Dermis microvascular lymphatic vessel endothelial cell (primary cell): ENCODE data around the gene TAAR8. TPM values are rescaled to one million over a fixed set of nuclear protein-coding genes. Genes with fewer than 3 reads are reported as not detected.
"Not testable (repeated sequence)": the region's sequence is repeated elsewhere in the genome, so short reads cannot be mapped to it uniquely, and the experiment has no call there.

ENCODE experiments used
- DNase-seq, 2 donors: peaks; one replicate each; pipeline versions ENCODE4 v3.0.0 to v3.0.0-alpha.2; 2010; ENCODE audit warnings: low read depth in 2 of 2
- total RNA-seq: library from RNA; depleted of rRNA; stranded (reverse); fragments of >200 nt; gene quantifications from 2 replicates; pipeline ENCODE4 v1.2.1, GENCODE V29; 2014

TAAR8 gene
- total RNA-seq, 1 donor from 2014 or later = not detected

DNA sequence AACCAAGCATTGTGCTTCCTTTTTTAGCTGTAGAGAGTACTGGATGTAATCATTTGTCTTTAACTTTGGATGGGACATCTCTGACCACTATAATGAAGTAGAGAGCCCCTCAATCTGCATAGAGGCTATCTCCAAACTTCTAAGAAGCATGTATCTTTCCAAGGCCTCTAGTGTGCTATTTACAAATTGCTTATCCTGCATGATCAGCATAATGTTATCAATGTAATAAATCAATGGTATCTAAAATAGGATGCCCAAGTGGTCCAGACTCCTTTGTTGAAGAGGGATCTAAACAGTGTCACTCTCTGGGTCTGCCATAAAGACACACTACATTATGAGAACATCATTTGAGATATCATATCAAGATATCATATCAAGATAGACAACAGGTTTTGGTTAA is 7.6 kb upstream of the TAAR8 start:
- no peak for DNase-seq

DNA sequence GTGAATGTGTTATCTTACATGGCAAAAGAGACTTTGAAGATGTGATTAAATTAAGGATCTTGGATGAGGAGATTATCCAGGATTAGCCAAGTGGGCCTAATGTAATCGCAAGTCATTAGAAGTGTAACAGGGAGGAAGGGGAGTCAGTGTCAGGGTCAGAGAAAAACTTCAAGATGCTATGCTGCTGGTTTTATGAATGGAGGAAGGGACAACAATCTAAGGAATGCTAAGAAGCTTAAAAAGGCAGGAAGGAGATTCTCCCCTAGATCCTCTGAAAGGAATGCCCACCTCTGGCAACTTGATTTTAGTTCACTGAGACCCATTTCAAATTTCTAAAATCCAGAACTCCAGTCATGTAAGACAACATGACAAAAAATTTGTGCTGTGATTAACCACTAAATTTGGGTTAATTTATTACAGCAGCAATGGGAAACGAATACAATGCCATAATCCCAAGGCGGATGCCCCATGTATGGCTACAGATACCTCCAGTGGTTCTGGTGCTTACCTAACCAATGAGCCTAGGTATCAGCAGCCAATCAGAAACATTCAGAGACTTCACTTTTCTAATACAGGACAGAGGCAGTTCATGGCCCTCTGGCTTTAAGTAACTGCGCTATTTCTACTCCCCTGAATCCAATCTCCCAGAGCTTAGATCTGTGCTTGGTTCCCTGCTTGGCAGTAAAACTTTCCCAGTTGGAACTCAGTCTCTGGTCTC is 3.6 kb upstream of the TAAR8 start:
- DNase-seq = no peak

DNA sequence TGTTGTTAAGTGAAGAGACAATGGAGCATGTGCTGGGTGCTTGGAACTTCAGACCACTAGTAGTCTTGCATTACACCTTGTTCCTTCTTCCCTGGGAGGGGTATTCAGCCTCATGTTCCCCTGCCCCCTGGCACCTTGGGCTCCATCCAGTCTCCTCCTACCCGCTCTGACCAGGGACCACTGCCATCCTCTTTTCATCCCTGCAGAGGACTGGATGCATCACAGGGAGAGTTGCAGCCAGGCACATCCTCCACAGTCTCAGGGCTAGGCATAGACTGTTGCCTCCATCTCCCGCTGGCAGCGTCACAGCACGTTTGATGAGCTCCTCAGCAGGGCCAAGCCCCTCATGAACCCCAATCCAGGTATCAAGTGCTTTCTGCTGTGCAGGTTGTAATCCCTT is 1.3 kb upstream of the TAAR8 start:
- DNase-seq = no peak

GRCh38 chr6:132560087-132560486 is 7.6 kb downstream of the TAAR8 start:
- DNase-seq = not testable (repeated sequence)

DNA sequence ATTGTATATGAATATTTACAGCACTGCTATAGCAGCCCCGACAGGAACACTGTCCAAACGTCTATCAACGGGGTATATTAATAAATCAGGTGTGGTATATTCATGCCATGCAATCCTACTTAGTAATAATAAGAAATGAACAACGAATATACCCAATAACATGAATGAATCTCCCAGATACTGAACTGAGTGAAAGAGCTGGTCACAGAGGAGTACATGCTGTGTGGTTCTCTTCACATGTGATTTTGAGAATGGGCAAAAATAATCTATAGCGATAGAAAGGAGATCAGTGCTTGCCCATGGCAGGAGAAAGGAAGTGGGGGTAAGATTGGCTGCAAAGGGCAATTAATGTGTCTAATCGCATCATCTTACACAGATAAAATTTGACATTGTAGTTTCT is 13.9 kb downstream of the TAAR8 start:
- DNase-seq = no peak

DNA sequence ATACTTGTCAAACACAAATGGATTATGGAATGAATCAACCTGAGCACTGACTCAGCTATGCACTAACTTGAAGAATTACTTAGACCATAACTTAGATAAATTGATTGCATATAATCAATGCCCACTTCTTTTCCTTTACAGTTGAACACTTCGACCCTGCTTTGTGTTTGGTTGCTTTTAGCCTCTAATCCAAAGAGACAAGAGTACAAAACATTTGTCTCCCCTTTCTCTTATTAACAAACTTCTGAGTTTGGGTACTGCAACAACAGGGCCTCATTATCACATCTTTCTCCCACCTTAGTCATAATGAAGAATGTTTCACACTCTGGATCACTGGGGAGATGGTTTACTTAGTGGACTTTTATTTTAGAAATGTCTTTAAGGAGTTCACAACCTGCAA is 15.1 kb downstream of the TAAR8 start:
- no peak for DNase-seq

DNA sequence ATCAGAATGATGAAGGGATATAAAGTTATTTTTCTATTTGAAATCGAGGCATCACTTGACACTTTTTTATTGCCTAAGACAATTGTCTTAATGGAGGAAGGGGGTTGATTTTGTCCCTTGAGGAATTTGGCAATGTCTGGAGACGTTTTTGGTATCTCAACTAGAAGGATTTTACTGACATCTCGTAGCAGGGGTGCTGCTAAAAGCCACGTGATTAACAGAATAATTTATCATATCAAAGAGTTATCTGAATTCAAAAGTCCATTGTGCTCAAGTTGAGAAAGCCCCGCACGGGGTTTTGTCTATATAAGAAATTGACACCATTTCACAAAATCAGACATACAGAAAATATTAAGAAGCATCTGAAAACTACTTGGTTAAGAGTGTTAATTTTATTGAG is 16.1 kb downstream of the TAAR8 start:
- DNase-seq = no peak

DNA sequence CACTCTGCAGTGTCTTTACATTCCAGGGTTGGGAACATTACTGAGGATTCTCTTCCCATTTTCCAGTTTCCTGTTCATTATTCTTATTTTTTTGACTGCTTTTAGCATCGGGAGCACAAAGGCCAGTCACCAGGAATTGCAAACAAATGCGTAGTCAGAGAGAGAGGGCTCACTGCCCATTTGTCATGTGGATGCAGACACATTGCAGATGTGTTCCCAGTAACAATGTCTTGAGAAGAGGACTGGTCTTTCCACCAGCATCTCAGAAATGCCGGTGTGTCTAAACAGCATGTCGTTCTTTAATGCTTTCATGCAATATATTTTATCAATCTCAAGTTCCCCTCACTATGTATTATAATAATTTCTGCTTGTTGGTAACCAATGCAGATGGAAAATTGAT is 16.7 kb downstream of the TAAR8 start:
- DNase-seq = no peak

- no peak for DNase-seq
Observed at GRCh38 chr6:132570221-132570777, 17.8 kb downstream of the TAAR8 start, which contains the start of gene TAAR6. Gene TAAR6 (plus strand): TSS chr6:132570322. CDS start chr6:132570322, 0 bp downstream.

GRCh38 chr6:132571774-132572173 is 19.3 kb downstream of the TAAR8 start:
- no peak for DNase-seq

DNA sequence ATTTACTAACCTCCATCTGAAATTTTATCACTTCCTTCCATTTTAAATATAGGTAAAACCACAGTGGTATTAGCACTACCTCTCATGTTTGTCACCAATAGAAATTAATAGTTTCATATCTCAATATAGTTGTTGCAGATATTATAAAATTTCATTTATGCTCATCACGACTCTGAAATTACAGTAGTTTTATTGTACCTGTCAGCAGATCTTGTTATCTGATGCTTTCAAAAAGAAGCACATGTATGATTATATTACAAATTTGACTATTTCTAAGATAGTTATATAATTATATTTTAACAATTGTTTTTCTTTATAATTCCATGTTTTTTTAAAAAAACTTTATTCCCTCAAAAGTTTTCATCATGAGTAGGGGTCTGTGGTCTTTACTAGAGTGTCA is 32.2 kb downstream of the TAAR8 start:
- no peak for DNase-seq

DNA sequence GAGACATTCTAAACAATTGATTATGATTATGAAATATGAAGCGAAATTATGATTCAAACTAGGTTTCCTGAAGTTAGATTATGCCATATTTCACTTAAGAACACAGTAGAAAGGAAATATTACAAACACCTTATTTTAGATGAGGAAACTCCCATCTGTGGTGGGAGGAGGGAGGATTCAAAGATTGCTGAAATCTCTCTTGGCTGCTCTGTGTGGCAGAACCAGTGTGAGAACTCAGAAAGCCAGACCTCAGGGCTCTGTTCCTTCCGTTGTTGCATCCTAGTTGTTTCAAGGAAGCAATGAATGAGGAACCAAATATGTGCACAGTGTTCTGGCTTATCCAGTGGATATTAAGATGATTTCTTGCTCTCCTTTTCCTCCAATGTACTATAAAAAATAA is 35.0 kb downstream of the TAAR8 start:
- no peak for DNase-seq

DNA sequence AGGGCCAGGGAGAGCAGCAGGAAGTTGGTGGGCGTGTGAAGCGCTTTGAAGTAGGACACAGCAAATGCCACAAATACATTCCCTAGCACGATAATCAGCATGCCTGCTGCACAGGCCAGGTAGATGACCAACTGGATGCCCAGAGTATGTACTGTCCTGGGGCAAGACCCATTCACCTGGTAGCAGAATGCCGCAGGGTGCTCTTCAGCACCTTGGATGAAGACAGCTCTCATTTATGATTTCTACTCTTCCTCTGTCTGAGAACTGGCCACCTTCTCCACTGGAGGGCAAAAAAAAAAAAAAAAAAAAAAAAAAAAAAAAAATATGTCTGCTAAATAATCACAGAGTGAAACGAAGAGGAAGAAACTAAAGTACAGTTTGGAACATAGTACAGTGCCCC is 37.0 kb downstream of the TAAR8 start, which contains the start of gene TAAR5:
TSS of gene TAAR5 (minus strand) at position 288 of the 400 bp plus-strand sequence. CDS start at position 233, 55 bp downstream.
- DNase-seq = no peak

DNA sequence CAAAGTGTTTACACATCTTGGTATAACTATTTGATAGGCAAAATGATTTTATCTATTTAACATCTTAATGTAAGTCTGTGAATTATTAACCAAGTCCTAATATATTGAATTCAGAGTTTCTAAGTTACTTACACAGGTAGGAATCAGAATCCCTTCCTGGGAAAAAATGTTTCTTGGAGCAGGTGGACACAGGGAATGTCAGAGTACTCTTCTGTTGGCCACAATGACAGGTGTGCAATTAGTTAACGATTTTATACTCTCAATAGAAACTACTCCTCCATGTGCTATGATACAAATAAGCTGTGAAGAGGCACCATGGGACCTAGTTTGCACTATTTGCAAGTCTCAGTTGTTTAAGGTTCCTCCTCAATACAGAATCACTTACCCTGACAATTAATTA is 37.9 kb downstream of the TAAR8 start:
- DNase-seq = no peak

DNA sequence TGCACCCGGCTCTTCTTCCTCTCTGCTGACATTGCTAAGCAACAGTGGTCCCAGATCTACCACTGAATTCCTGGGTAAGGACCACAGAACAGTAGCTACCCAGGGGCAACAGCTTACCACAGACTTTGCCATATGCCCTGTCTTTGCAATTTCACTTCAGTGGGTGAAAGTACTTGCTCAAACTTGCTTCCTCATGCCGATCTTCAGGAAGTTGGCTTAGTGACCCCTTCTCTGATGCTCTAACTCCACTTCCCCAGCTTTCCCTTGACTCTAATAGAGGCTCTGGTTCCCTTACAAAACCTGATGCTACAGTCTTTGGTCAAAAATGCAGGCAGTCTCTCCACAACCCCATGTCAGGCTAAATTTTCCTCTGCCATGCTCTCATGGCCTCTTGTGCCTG is 40.4 kb downstream of the TAAR8 start:
- DNase-seq = no peak

DNA sequence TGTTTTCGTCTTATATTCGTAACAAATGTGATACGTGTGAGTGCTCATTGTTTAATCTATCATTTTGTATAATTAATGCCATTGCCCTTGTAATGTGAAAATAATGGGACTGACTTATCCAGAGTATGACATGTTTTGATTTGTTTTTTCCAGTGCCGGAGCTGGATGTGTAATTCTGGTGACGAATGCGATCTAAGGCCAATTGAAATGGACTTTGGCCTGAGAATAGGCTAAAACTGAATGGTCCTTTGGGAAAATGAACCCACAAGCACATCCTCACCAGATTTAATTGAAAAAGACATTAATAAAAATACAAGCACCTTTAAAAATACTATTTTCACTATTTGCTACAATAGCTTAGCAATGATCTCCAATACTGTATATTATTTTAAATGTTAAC is 43.7 kb downstream of the TAAR8 start:
- no peak for DNase-seq

DNA sequence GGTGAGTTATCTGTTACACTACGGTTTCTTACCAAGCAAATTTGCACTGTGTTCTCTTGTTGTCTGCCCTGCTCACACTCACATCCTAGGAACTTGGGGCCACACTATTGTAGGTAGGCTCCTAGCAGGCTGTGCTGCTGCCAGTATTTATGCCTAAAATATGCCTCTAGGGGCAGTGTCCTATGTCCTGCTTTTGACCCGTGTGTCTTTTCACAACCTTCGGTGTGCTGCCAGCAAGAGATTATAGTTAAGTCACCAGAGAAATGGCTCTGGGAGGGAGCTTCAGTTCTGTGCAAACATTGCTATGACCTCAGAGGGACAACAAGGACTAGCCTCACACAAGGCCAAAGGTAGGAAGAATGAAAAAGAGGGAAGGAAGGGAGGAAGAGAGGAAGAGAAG is 46.0 kb downstream of the TAAR8 start:
- no peak for DNase-seq

- not testable (repeated sequence) for DNase-seq
Observed at GRCh38 chr6:132600900-132601299, 48.4 kb downstream of the TAAR8 start.

Other genes starting within 250 kb of the TAAR8 start
- under 0.01 TPM in 2 replicates for gene MOXD1, start 151.2 kb upstream of the TAAR8 start, total RNA-seq
- 23.9 and 44.6 TPM in 2 replicates for gene STX7, start 39.6 kb upstream of the TAAR8 start, total RNA-seq
- not detected in 2 replicates for gene TAAR9, start 14.4 kb upstream of the TAAR8 start, total RNA-seq
- gene TAAR6, start 17.6 kb downstream of the TAAR8 start, total RNA-seq = not detected in 2 replicates
- not detected in 2 replicates for gene TAAR5, start 37.1 kb downstream of the TAAR8 start, total RNA-seq
- gene TAAR2, start 71.6 kb downstream of the TAAR8 start, total RNA-seq = not detected in 2 replicates
- not detected in 2 replicates for gene TAAR1, start 106.5 kb downstream of the TAAR8 start, total RNA-seq
- under 0.01 TPM in 1 of 2 replicates, not detected in the other for gene VNN1, start 161.4 kb downstream of the TAAR8 start, total RNA-seq
- not detected in 2 replicates for gene VNN2, start 205.2 kb downstream of the TAAR8 start, total RNA-seq
- 8.3 and 12.4 TPM in 2 replicates for gene SLC18B1, start 246.0 kb downstream of the TAAR8 start, total RNA-seq